Neural progenitor cell (in vitro differentiated cells): ENCODE results near the gene AK1.

Experiments
- EZH2 ChIP-seq: fragments of 200-600 bp; sonication (generic); IDR thresholded peaks from 2 replicates; pipeline ENCODE4 v1.6.1; 2017; ENCODE audit warnings: antibody characterized with exemption, mild to moderate bottlenecking, moderate library complexity
- TF ChIP-seq, protein P1 (sequence below): fragments of 200-600 bp; sonication (generic); IDR thresholded peaks from 2 replicates; pipeline ENCODE4 v1.5.1; 2017; ENCODE audit warnings: antibody characterized with exemption, mild to moderate bottlenecking

DNA sequence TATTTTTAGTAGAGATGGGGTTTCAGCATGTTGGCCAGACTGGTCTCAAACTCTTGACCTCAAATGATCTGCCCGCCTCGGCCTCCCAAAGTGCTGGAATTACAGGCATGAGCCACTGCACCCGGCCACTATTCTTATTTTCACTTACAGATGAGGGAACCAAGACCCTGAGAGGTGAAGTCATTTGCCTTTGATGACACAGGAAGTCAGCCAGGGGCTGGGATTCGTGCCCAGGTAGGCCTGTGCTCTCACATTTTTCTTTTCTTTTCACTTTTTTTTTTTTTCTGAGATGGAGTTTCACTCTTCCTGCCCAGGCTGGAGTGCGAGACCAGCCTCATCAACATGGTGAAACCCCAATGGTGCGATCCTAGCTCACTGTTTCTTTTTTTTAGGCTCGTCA lies 45.2 kb downstream of the AK1 start:
- TF ChIP-seq, protein P1, sequence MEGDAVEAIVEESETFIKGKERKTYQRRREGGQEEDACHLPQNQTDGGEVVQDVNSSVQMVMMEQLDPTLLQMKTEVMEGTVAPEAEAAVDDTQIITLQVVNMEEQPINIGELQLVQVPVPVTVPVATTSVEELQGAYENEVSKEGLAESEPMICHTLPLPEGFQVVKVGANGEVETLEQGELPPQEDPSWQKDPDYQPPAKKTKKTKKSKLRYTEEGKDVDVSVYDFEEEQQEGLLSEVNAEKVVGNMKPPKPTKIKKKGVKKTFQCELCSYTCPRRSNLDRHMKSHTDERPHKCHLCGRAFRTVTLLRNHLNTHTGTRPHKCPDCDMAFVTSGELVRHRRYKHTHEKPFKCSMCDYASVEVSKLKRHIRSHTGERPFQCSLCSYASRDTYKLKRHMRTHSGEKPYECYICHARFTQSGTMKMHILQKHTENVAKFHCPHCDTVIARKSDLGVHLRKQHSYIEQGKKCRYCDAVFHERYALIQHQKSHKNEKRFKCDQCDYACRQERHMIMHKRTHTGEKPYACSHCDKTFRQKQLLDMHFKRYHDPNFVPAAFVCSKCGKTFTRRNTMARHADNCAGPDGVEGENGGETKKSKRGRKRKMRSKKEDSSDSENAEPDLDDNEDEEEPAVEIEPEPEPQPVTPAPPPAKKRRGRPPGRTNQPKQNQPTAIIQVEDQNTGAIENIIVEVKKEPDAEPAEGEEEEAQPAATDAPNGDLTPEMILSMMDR = no peak
- TF ChIP-seq EZH2 = no peak
